Fibroblast of villous mesenchyme (primary cell): ENCODE data around the gene RBBP4. TPM values are rescaled to one million over a fixed set of nuclear protein-coding genes. Genes with fewer than 3 reads are reported as not detected.

Source experiments
- DNase-seq: peaks from one replicate; pipeline ENCODE4 v3.0.0-alpha.2; 2010; ENCODE audit warnings: low read depth
- H3K4me3 ChIP-seq: 2 replicates; pipeline ENCODE4 v1.5.1; 2011; ENCODE audit warnings: low read depth, mild to moderate bottlenecking, low read length
- total RNA-seq: library from RNA; depleted of rRNA; stranded (reverse); fragments of >200 nt; gene quantifications from 2 replicates; pipeline ENCODE4 v1.2.3, GENCODE V29; 2012
- TF ChIP-seq, protein P1 (sequence below): IDR thresholded peaks from 2 replicates; pipeline ENCODE4 v1.5.1; 2012; ENCODE audit warnings: low read depth, mild to moderate bottlenecking, low read length; ENCODE audit not compliant: insufficient read depth

RBBP4 gene
- total RNA-seq, 1 donor = 138 TPM

DNA sequence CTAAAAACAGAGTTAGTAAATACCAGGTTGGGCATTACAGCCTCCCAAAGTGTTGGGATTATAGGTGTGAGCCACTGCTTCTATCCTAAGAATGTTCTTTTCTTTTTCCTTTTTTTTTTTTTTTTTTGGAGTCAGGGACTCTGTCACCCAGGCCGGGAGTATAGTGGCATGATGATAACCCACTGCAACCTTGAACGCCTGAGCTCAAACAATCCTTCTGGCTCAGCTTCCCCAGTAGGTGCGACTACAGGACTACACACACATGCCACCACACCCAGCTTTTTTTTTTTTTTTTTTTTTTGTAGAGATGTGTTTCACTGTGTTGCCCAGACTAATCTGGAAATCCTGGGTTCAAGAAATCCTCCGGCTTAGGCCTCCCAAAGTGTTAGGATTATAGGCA is 6.6 kb upstream of the RBBP4 start:
- TF ChIP-seq, protein P1, sequence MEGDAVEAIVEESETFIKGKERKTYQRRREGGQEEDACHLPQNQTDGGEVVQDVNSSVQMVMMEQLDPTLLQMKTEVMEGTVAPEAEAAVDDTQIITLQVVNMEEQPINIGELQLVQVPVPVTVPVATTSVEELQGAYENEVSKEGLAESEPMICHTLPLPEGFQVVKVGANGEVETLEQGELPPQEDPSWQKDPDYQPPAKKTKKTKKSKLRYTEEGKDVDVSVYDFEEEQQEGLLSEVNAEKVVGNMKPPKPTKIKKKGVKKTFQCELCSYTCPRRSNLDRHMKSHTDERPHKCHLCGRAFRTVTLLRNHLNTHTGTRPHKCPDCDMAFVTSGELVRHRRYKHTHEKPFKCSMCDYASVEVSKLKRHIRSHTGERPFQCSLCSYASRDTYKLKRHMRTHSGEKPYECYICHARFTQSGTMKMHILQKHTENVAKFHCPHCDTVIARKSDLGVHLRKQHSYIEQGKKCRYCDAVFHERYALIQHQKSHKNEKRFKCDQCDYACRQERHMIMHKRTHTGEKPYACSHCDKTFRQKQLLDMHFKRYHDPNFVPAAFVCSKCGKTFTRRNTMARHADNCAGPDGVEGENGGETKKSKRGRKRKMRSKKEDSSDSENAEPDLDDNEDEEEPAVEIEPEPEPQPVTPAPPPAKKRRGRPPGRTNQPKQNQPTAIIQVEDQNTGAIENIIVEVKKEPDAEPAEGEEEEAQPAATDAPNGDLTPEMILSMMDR = no peak
- H3K4me3 ChIP-seq = no peak overlapping the region

GRCh38 chr1:32647308-32648134 is 3.5 kb upstream of the RBBP4 start:
- TF ChIP-seq, protein P1 = no peak
- no peak overlapping the region for H3K4me3 ChIP-seq
- DNase-seq = no peak

More for the DNA sequence above, 6.6 kb upstream of the RBBP4 start:
- DNase-seq = no peak

DNA sequence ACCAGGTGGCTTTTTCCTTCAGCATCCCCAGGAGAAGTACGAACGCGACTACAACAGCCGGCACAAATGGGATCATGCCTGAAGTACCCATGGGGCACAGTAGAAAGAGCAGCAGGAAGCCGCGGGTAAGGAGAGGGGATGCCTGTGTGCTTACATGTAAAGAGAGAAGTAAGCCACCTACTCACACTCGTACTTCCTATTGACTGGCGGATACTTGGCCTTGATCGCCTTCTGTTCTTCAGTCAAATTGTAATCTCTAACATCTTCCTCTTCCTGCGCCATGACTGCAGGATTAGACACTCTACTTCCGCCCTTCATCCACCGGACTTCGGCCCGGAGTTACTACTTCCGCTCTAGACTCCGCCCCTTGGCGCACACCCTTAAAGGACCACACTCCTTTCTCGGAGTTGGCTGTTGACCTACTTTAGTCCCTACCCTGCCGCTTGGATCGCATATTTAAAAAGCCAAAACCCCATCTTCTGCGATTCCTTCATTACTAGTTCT is 708 bp upstream of the RBBP4 start, which contains the start of gene ZBTB8OS:
Gene ZBTB8OS (minus strand): TSS at position 303 of the 504 bp plus-strand sequence. CDS start 21 bp downstream, at position 282.
- TF ChIP-seq, protein P1 = no peak
- DNase-seq = peak; percentile 94
- peak within 1 kb of the TSS; percentile 92 for H3K4me3 ChIP-seq

DNA sequence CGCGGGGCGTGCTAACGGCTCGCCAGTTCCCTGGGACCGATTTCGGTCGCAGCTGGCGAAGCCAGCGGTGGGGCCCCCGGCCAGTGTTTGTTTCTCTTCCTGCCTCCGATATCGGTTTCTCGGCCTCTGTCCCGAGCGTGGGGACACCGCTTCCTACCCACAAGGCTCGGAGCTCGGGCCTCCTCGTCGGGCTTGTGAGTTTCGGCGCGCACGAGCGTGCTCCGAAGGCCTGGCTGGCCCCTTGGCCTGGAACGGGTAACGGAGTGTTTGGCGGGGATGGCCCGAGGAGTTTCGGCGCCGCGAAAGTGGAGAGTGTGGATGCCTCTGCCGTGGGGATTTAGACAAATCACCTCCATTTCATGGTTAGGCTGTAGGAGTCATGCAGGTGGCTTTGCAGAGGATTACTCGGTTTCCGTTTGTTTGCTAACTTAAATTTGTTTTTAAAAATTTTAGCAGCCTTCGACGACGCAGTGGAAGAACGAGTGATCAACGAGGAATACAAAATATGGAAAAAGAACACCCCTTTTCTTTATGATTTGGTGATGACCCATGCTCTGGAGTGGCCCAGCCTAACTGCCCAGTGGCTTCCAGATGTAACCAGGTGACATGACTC is 559 bp downstream of the RBBP4 start:
- peak overlapping the region; percentile 73 for H3K4me3 ChIP-seq
- DNase-seq = no peak
- TF ChIP-seq, protein P1 = no peak

- peak overlapping the region; percentile 73 for H3K4me3 ChIP-seq
- DNase-seq = no peak
- TF ChIP-seq, protein P1 = no peak
These were observed 1.4 kb downstream of the RBBP4 start for GRCh38 chr1:32652244-32652962.

DNA sequence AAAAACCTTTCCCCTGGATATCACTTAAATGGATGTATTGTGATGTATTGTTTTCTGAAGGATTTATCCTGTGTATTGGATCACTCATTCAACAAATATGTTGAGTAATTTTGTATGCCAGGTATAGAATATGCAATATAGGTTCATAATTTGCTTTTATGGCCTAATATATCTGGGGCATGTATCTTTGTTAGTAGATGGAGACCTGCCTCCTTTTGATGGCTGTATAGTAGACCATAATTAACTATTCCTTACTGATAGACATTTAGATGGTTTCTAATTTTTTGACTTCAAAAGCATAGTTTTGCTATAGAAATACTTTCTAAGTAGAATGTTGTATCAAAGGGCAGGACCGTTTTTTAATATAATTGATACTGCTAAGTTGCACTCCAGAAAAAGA is 8.6 kb downstream of the RBBP4 start:
- TF ChIP-seq, protein P1 = no peak
- DNase-seq = no peak
- no peak overlapping the region for H3K4me3 ChIP-seq
